GM12878 (cell line): ENCODE results near the gene LRRC40. TPM values are rescaled to one million over a fixed set of nuclear protein-coding genes. Genes with fewer than 3 reads are reported as not detected.

Source experiments
- ATF3 ChIP-seq: IDR thresholded peaks from 2 replicates; pipeline ENCODE4 v1.6.1; 2011; ENCODE audit warnings: low read depth, mild to moderate bottlenecking, low read length, moderate library complexity, borderline replicate concordance; ENCODE audit errors: extremely low read depth
- MTA2 ChIP-seq: fragments of 450-650 bp; IDR thresholded peaks from 2 replicates; pipeline ENCODE4 v1.6.1; 2016; ENCODE audit warnings: low read depth, mild to moderate bottlenecking, moderate library complexity
- NKRF ChIP-seq: fragments of 450-650 bp; conservative IDR thresholded peaks from 2 replicates; pipeline ENCODE4 v1.6.1; 2017; ENCODE audit warnings: mild to moderate bottlenecking, moderate library complexity
- RELB ChIP-seq: fragments of 450-650 bp; IDR thresholded peaks from 2 replicates; pipeline ENCODE4 v1.6.1; 2017; ENCODE audit warnings: low read depth, mild to moderate bottlenecking, moderate library complexity
- TARDBP ChIP-seq: IDR thresholded peaks from 2 replicates; pipeline ENCODE4 v1.6.1; 2016; ENCODE audit warnings: borderline replicate concordance
- TCF3 ChIP-seq: IDR thresholded peaks from 2 replicates; pipeline ENCODE4 v1.6.1; 2012; ENCODE audit warnings: low read depth, mild to moderate bottlenecking, low read length, borderline replicate concordance; ENCODE audit not compliant: insufficient read depth
- ZBTB40 ChIP-seq: fragments of 450-650 bp; IDR thresholded peaks from 2 replicates; pipeline ENCODE4 v1.6.1; 2016; ENCODE audit warnings: mild to moderate bottlenecking, moderate library complexity, borderline replicate concordance
- ZNF687 ChIP-seq: fragments of 450-650 bp; IDR thresholded peaks from 2 replicates; pipeline ENCODE4 v1.6.1; 2017; ENCODE audit warnings: mild to moderate bottlenecking, moderate library complexity
- polyA plus RNA-seq, 11 experiments: library from polyadenylated mRNA; depleted of rRNA in 4 of 11; unstranded in 6 of 11; stranded (reverse) in 5 of 11; fragments of >200 nt; fragmentation: Nextera tagmentation in 4 of 11; fragmentation: Illumina TruSeq in 1 of 11; extraction: Ambion mirVana in 4 of 11; extraction: Trizol in 1 of 11; gene quantifications; 1 replicate in 1 of 11; 2 replicates in 10 of 11; pipeline versions ENCODE4 v1.2.1 to v1.2.3, GENCODE V29; 2011 to 2016; ENCODE audit warnings: inconsistent platforms in 2 of 11, missing spikeins in 2 of 11, low read depth in 1 of 11
- total RNA-seq, 4 experiments: library from RNA; depleted of rRNA in 3 of 4; stranded (reverse); fragments of >200 nt in 3 of 4; fragmentation: Illumina TruSeq in 1 of 4; extraction: Trizol in 1 of 4; gene quantifications; 2 replicates each; pipeline versions ENCODE4 v1.2.1 to v1.2.3, GENCODE V29; 2013 to 2021

The LRRC40 gene
- total and polyA plus RNA-seq, 10 of the 15 experiments (the other 5 are each of a cell fraction or from before 2014, with no cell fraction given), result 19.5 to 44.3 (median 30.9) TPM

GRCh38 chr1:70205434-70206118 lies at the start of gene LRRC40 (continued):
- TF ChIP-seq NKRF (peak; percentile 56), RELB (peak; percentile 91), ZBTB40 (peak; percentile 52; the same call in 1 of the 2 replicates), ZNF687 (peak; percentile 47; the same call in 1 of the 2 replicates), TCF3 (0 out of 2 replicates have a peak, but pooled peaks have one; percentile 8), ATF3 (peak; percentile 84; the same call in 1 of the 2 replicates), MTA2 (0 out of 2 replicates have a peak, but pooled peaks have one; percentile 9), TARDBP (0 out of 2 replicates have a peak, but pooled peaks have one; percentile 74)
